Prostate gland (tissue), 2 donors: ENCODE measurements around the gene GNB2. TPM values are rescaled to one million over a fixed set of nuclear protein-coding genes. Genes with fewer than 3 reads are reported as not detected.
"Not testable (repeated sequence)": the region's sequence is repeated elsewhere in the genome, so short reads cannot be mapped to it uniquely, and the experiment has no call there.

Experiments
- DNase-seq: peaks from one replicate; pipeline ENCODE4 v3.0.0-alpha.2; 2019; ENCODE audit warnings: low spot score
- H3K27ac ChIP-seq, 2 donors: fragments of 200-600 bp; sonication (generic); 2 replicates each; pipeline ENCODE4 v1.5.1; 2017 to 2019
- H3K27me3 ChIP-seq: fragments of 200-600 bp; sonication (generic); replicated peaks from 2 replicates; pipeline ENCODE4 v1.5.1; 2019; ENCODE audit not compliant: insufficient read depth
- H3K36me3 ChIP-seq, 2 donors: fragments of 200-600 bp; sonication (generic); 1 replicate in 1 of 2; 2 replicates in 1 of 2; pipeline versions ENCODE4 v1.5.1 to v1.8.1; 2017 to 2019
- H3K4me1 ChIP-seq: fragments of 200-600 bp; sonication (generic); replicated peaks from 2 replicates; pipeline ENCODE4 v1.5.1; 2019
- H3K4me3 ChIP-seq, 2 donors: fragments of 200-600 bp; sonication (generic); 2 replicates each; pipeline ENCODE4 v1.5.1; 2017 to 2019
- H3K9me3 ChIP-seq: fragments of 200-600 bp; sonication (generic); 2 replicates; pipeline ENCODE4 v1.5.1; 2017
- CTCF ChIP-seq, 4 experiments: fragments of 200-600 bp in 2 of 4; fragments of 450-650 bp in 2 of 4; sonication (generic) in 2 of 4; IDR thresholded peaks; 1 replicate in 3 of 4; 2 replicates in 1 of 4; pipeline ENCODE4 v1.5.1; 2016 to 2019; ENCODE audit warnings: antibody characterized with exemption in 4 of 4, mild to moderate bottlenecking in 2 of 4, moderate library complexity in 2 of 4
- POLR2A ChIP-seq: fragments of 450-650 bp; IDR thresholded peaks from one replicate; pipeline ENCODE4 v1.6.1; 2016; ENCODE audit warnings: antibody characterized with exemption, mild to moderate bottlenecking
- POLR2AphosphoS5 ChIP-seq: sonication (generic); formaldehyde crosslinking; IDR thresholded peaks from one replicate; pipeline ENCODE4 v1.6.1; 2017; ENCODE audit warnings: antibody characterized with exemption
- WGBS: methylation state at CpG from one replicate; pipeline ENCODE4 v1.1.5; 2018; 5-methylcytosine and 5-hydroxymethylcytosine counted together
- intact Hi-C: fragments of 100-400 bp; cut with DNase I; formaldehyde crosslinking; loops from one replicate; pipeline ENCODE4 v1.14.2; 2022
- total RNA-seq, 2 donors: library from RNA; depleted of rRNA; stranded (reverse); fragments of >200 nt; gene quantifications; one replicate each; pipeline ENCODE4 v1.1.0, GENCODE V29; 2016

Gene GNB2
- total RNA-seq, 2 donors from 2014 or later, result 376 to 417 TPM

- Histone ChIP-seq H3K27ac (no peak overlapping the region), H3K4me3 (no peak overlapping the region), H3K9me3 (no peaks in the 10 kb centered on the region), H3K4me1 (no peaks in the 10 kb centered on the region), H3K36me3 (no peaks in the 10 kb centered on the region), H3K27me3 (no peaks in the 10 kb centered on the region)
- DNase-seq, result no peak
- intact Hi-C loops, result no loop called here
- WGBS, result 82% methylated on average over 16 of the region's 16 CpGs
- TF ChIP-seq CTCF (IDR thresholded peaks at IDR 0.05) (no peak), POLR2A (no peak), POLR2AphosphoS5 (no peak)
These were observed 6.0 kb upstream of the GNB2 start for GRCh38 chr7:100667331-100668068.

- DNase-seq, result no peak
- H3K9me3 ChIP-seq, result no peaks in the 10 kb centered on the region
- H3K27ac ChIP-seq, result no peak overlapping the region
- no peak for TF ChIP-seq CTCF (IDR thresholded peaks at IDR 0.05)
- TF ChIP-seq POLR2A, result no peak
- TF ChIP-seq POLR2AphosphoS5, result no peak
- no peaks in the 10 kb centered on the region for H3K4me1 ChIP-seq
- 73% methylated on average over 2 of the region's 2 CpGs for WGBS
- no peaks in the 10 kb centered on the region for H3K36me3 ChIP-seq
- intact Hi-C loops, result no loop called here
- no peaks in the 10 kb centered on the region for H3K27me3 ChIP-seq
- H3K4me3 ChIP-seq, result no peak overlapping the region
These were observed 5.5 kb upstream of the GNB2 start for GRCh38 chr7:100668069-100668449.

GRCh38 chr7:100669106-100669505, 4.4 kb upstream of the GNB2 start:
- H3K9me3 ChIP-seq, H3K4me1 ChIP-seq, H3K27me3 ChIP-seq, DNase-seq, H3K36me3 ChIP-seq, intact Hi-C loops, H3K4me3 ChIP-seq, H3K27ac ChIP-seq: not testable (repeated sequence)
- 95% methylated on average over 12 of the region's 12 CpGs for WGBS

- H3K27ac ChIP-seq, result no peak overlapping the region
- WGBS, result 70% methylated on average over 8 of the region's 8 CpGs
- no peaks in the 10 kb centered on the region for H3K4me1 ChIP-seq
- H3K27me3 ChIP-seq, result no peaks in the 10 kb centered on the region
- intact Hi-C loops, result loop anchor here (10.0 kb wide), 1 partner anchor 195 kb away; the partner anchor contains the start of gene TSC22D4
- H3K36me3 ChIP-seq, result no peaks in the 10 kb centered on the region
- no peaks in the 10 kb centered on the region for H3K9me3 ChIP-seq
- H3K4me3 ChIP-seq, result no peak overlapping the region
- no peak for DNase-seq
- TF ChIP-seq POLR2AphosphoS5 (no peak), POLR2A (no peak), CTCF (IDR thresholded peaks at IDR 0.05) (no peak)
These were observed 3.5 kb upstream of the GNB2 start for GRCh38 chr7:100670074-100670473.

GRCh38 chr7:100671353-100672327, 1.9 kb upstream of the GNB2 start:
- H3K27me3 ChIP-seq, result no peaks in the 10 kb centered on the region
- no peak for DNase-seq
- intact Hi-C loops, result loop anchor here (2.0 to 10.0 kb wide), 2 partner anchors 59 to 197 kb away; partner anchors contain the start of genes MOSPD3 and TSC22D4
- no peaks in the 10 kb centered on the region for H3K9me3 ChIP-seq
- 90% methylated on average over 18 of the region's 18 CpGs for WGBS
- H3K36me3 ChIP-seq, result no peaks in the 10 kb centered on the region
- no peak overlapping the region for H3K4me3 ChIP-seq
- no peak overlapping the region for H3K27ac ChIP-seq
- no peak for TF ChIP-seq POLR2A
- no peak for TF ChIP-seq CTCF (IDR thresholded peaks at IDR 0.05)
- TF ChIP-seq POLR2AphosphoS5, result no peak
- H3K4me1 ChIP-seq, result no peaks in the 10 kb centered on the region
